ENCODE measurements around the gene ERO1B.

GRCh38 chr1:236282425-236282716 lies 613 bp upstream of the ERO1B start:
- TF ChIP-seq CTCF (IDR thresholded peaks at IDR 0.05): no peak
- TF ChIP-seq POLR2A (IDR thresholded peaks at IDR 0.05): no peak
